NCI-H2196 (cell line): ENCODE measurements around the gene CPSF4.
"Not testable (repeated sequence)": the region's sequence is repeated elsewhere in the genome, so short reads cannot be mapped to it uniquely, and the experiment has no call there.

Experiments used
- DNase-seq: peaks from one replicate; lab custom pipeline; 2025; ENCODE audit not compliant: unreplicated experiment; lab: John Stamatoyannopoulos, UW

Gene CPSF4

DNA sequence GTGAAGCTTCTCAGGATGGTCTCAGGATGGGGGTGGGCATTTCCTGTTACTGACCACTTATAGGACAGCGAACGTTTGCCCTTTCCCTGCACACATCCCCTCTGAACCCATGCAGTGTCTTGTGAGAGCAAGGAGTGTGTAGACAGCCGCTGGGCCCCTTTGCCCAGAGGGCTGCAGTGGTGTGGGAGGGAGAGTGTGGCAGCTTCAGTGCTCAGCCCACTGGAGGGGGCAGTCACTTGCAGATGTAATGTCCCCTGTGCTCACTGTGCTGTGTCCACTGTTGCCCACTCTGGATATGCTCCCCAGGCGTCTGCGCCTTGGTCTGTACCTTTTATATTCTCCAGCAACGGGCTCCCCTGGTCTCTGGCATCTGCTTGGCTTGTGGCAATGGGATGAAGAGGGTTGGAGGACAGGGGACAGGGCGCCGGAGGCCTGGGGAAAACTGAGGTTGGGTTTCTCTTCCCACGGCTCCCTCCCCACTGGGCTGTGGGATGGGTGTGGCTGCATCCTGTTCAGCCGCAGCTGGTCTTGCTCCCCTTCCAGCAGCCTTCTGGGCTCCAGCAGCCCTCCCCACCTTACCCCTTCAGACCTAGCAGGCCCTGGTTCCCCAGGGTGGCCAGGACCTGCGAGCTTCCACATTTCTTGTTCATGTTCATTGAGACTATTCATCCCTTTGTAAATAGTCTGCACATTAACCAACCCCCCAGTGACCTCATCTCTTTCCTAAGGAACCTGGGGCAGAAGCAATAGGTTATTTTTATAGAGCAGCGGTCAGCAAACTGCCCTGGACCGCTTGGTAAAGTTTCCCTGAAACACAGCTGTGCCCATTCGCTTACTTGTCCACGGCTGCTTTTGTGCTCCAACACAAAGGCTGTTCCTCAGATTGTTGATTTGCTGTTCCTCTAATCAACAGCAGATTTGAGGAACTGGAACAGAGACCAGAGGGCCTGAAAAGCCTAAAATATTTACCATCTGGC, 40.0 kb downstream of the CPSF4 start:
- no peak for DNase-seq

DNA sequence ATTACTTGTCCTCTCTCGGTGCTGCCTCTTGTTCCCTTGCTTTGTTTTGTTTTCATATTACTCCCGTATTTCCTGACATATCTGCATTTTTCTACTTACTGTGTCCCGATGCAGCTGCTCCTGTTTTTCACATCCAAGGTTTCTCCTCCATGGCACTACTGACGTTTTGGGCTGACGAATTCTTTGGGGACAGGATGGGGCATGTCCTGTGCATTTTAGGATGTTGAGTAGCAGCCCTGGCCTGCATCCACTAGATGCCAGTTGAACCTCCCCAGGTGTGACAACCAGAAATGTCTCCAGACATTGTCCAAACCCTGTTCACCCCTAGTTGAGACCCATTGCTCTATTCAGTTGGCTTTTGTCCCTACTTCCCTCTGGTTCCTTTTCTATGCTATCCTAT, 46.4 kb downstream of the CPSF4 start:
- no peak for DNase-seq

DNA sequence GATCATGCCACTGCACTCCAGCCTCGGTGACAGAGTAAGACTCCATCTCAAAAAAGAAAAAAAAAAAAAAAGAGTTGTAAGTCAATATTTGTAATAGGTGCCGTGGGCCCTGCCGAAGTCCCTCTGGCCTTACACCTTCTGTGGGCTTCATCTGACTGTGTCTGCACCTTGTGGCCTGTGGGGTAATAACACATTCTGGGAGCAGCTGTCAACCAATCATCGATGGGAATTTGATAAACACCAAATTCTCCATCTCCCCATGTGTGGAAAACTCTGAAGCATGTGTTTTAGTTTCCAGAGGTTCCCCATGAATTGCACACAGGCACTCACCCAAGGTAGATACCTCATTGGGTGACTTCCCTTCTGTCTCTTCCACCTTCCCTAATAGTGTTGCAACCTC, 50.5 kb downstream of the CPSF4 start:
- DNase-seq, result no peak

GRCh38 chr7:99490878-99491277, 52.1 kb downstream of the CPSF4 start:
- no peak for DNase-seq

DNA sequence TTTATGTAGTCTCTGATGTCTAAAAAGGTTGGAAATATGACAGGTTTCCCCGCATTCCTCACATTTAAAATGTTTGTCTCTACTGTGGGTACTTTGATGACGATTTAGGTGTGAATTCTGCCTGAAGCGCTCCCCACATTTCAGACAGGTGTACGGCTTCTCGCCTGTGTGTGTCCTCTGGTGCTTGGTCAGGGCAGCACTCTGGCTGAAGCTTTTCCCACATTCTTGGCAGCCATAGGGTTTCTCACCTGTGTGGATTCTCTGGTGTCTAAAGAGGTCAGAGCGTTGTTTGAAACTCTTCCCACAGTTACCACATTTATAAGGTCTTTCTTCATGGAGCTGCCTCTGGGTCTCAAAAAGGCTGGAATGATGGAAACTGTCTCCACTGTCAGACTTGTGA, 55.1 kb downstream of the CPSF4 start:
- DNase-seq, result no peak

GRCh38 chr7:99497766-99498545, 59.2 kb downstream of the CPSF4 start:
- no peak for DNase-seq

DNA sequence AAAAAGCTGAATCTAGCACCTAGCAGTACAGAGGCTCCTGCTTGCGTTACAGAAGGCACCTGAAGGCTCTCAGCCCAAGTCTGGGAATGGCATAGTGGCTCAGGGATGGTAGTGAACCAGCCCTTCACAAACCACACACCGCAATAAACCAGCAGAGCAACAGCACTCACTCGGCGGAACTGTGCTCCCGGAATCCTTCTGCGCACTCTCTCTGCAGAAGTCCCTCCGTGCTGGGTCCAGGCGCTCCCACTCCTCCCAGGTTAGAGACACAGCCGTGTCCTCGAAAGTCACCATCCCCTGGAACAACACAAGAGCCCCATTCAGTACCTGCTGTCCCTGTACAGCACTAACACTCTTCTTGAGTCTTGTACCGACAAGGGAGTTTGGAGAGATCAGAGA, 59.8 kb downstream of the CPSF4 start:
- no peak for DNase-seq

DNA sequence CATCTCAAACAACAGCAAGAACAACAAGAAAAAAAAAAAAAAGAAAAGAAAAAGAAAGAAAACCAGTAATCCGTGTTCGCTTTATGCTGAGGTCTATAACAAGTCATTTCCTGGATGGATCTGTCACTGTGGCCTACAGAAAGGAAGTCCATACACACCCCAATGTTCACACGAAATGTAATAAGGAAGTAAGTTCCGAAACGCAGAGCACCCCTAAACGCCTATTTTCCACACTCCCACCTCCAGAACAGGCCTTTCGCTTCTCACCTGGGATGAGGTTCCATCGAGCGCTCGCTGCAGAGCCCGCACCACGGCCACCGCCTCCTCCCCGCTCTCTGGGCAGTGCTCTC, 60.6 kb downstream of the CPSF4 start:
- DNase-seq, result no peak

DNA sequence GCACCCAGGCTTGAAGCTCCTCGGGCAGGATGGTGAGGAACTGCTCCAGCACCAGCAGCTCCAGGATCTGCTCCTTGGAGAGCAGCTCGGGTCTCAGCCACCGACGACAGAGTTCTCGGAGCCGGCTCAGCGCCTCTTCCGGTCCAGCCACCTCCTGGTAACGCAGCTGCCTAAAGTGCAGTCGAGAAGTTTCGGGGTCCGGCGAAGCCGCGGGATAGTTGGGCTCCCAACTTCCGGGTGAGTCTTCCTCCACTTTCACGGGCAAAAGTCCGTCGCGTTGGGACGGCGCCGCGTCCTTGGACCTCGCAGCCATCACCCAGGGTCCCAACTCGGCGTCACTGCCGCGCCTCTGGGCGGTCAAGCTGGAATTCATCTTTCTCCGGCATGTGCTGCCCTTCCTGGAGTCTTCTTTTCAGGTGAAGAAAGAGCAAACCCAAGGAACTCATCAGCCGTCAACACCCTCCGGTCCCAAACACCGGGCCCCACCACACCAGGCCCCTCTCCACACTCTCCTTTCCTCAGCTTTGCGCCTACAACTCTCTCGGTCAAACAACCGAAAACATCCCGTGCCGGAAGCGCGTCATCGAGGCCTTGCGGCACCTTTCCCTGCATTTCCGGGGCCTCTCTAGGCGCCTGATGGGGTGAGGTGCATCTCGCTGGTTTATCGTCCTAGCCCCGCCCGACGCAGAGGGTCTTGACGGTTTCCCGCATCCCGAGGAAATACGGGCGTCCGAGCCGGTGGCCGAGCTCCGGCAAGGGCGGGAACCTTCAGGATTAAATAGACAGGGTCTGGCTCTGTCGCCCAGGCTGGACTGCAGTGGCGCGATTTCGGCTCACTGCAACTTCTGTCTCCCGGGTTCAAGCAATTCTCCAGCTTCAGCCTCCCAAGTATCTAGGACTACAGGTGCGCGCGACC, 61.2 kb downstream of the CPSF4 start, which contains the start of gene ZNF394:
TSS of gene ZNF394 (minus strand) at position 561 of the 916 bp plus-strand sequence. CDS start at position 373, 188 bp downstream.
- peak; percentile 95 for DNase-seq

DNA sequence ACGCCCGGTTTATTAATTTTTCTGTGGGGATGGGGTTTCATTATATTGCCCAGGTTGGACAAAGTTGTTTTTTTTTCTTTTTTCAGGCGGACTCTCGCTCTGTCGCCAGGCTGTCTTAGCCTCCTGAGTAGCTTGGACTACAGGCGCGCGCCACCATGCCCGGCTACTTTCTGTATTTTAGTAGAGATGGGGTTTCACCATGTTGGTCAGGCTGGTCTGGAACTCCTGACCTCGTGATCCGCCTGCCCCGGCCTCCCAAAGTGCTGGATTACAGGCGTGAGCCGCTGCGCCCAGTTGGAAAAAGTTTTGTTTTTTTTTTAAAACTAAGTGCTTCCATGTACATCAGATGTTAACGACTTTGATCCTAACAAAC, 61.9 kb downstream of the CPSF4 start:
- DNase-seq, result no peak

DNA sequence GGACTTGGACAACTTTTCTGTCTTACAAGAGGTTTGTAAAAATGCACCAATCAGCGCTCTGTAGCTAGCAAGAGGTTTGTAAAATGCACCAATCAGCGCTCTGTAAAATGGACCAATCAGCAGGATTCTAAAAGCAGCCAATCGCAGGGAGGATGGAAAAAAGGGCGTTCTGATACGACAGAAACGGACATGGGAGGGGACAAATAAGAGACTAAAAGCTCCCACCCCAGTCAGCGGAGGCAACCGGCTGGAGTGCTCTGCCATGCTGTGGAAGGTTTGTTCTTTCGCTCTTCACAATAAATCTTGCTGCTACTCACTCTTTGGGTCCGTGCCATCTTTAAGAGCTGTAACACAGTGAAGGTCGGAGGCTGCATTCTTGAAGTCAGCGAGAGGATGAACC, 62.5 kb downstream of the CPSF4 start:
- DNase-seq, result not testable (repeated sequence)

DNA sequence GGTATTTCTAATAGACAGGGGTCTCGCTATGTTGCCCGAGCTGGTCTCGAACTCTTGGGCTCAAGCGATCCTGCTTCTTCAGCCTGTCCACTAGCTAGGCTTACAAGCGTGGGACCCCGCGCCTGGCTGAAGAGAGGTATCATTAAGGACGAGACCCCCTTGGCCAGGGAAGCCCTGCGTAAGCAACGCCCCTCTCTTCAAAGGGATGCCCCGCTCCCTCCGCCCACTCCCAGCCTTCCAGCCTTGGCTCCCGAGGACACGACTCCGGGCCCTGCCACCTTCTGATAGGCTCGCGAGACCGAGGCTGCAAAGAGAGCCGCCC, 65.5 kb downstream of the CPSF4 start:
- peak; percentile 97 for DNase-seq

GRCh38 chr7:99504603-99505323, 66.0 kb downstream of the CPSF4 start, which contains the start of gene ZKSCAN5:
Gene ZKSCAN5 (plus strand): TSS chr7:99504662. CDS start chr7:99506045, 1,383 bp downstream.
- peak; percentile 91 for DNase-seq

DNA sequence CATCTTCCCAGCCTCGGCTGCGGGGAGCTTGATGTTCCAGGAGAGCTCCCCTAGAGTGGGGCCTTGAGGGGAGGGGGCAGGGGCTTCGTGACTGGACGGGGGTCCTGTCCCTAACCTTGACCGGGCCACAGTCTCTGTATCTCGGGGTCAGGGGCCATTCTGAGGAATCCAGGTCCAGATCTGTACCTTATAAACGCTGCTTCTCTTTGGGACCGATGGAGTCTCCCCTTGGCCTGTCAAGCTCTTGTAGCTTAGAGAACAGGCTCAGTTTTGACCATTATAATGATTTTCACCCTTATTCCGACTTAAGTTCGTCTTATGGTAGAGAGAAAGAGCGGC, 66.5 kb downstream of the CPSF4 start:
- DNase-seq, result no peak
